A673 (cell line): Measurements from ENCODE around the gene KCNB1. TPM values are rescaled to one million over a fixed set of nuclear protein-coding genes. Genes with fewer than 3 reads are reported as not detected.
A peak's percentile ranks its signal among the peaks of the same experiment; 100 is the strongest.

Experiments
- BruUV-seq: library from RNA; stranded (reverse); fragments of 400-500 nt; replicated peaks from 2 replicates; lab custom pipeline; 2021; lab: Mats Ljungman, UMichigan
- CTCF ChIA-PET: fragments of 300-600 bp; sonication (Branson Sonifier 250); formaldehyde crosslinking; loops from one replicate; lab custom pipeline; 2022; ENCODE audit warnings: antibody characterized with exemption; lab: Charles Lee
- POLR2A ChIA-PET: fragments of 300-600 bp; sonication (Branson Sonifier 250); formaldehyde crosslinking; loops from one replicate; lab custom pipeline; 2022; ENCODE audit warnings: antibody characterized with exemption; ENCODE audit not compliant: low non-redundant PET; lab: Charles Lee
- DNase-seq: peaks from one replicate; pipeline ENCODE4 v3.0.0-alpha.2; 2015; ENCODE audit warnings: low spot score
- H3K27ac ChIP-seq: fragments of 200-600 bp; sonication (generic); 2 replicates; pipeline ENCODE4 v1.5.1; 2016; ENCODE audit warnings: mixed run types, low read depth, mild to moderate bottlenecking, mixed read lengths, antibody characterized with exemption, low read length; ENCODE audit not compliant: poor library complexity, severe bottlenecking
- H3K27me3 ChIP-seq: fragments of 200-600 bp; sonication (generic); replicated peaks from 2 replicates; pipeline ENCODE4 v1.6.1; 2017; ENCODE audit warnings: mixed run types, low read depth, mild to moderate bottlenecking, mixed read lengths, antibody characterized with exemption, low read length; ENCODE audit not compliant: insufficient read depth, poor library complexity
- H3K36me3 ChIP-seq: fragments of 200-600 bp; sonication (generic); 2 replicates; pipeline ENCODE4 v1.6.1; 2016; ENCODE audit warnings: mixed run types, mild to moderate bottlenecking, mixed read lengths, antibody characterized with exemption, low read length; ENCODE audit not compliant: insufficient read depth, poor library complexity, severe bottlenecking
- H3K4me1 ChIP-seq: fragments of 200-600 bp; sonication (generic); 2 replicates; pipeline ENCODE4 v1.6.1; 2017; ENCODE audit warnings: mixed run types, mild to moderate bottlenecking, mixed read lengths, antibody characterized with exemption, low read length; ENCODE audit not compliant: insufficient read depth, poor library complexity, severe bottlenecking
- H3K4me3 ChIP-seq: fragments of 200-600 bp; sonication (generic); 2 replicates; pipeline ENCODE4 v1.5.1; 2016; ENCODE audit warnings: low read depth, mixed run types, mild to moderate bottlenecking, mixed read lengths, low read length; ENCODE audit not compliant: poor library complexity, severe bottlenecking
- H3K9me3 ChIP-seq: fragments of 200-600 bp; sonication (generic); 2 replicates; pipeline ENCODE4 v1.6.1; 2016; ENCODE audit warnings: mixed run types, low read depth, mild to moderate bottlenecking, mixed read lengths, antibody characterized with exemption, low read length; ENCODE audit not compliant: poor library complexity, severe bottlenecking
- EZH2 ChIP-seq: fragments of 200-600 bp; sonication (generic); IDR thresholded peaks from 2 replicates; pipeline ENCODE4 v1.6.1; 2017; ENCODE audit warnings: borderline replicate concordance, low read depth, mild to moderate bottlenecking, mixed read lengths, antibody characterized with exemption, low read length; ENCODE audit not compliant: poor library complexity, severe bottlenecking
- intact Hi-C: fragments of 100-400 bp; cut with micrococcal nuclease; formaldehyde crosslinking; loops from one replicate; pipeline ENCODE4 v1.10.0; 2022; ENCODE audit not compliant: unreplicated experiment
- total RNA-seq: library from RNA; stranded (reverse); gene quantifications from 2 replicates; pipeline ENCODE4 v1.2.3, GENCODE V29; 2021
- TF ChIP-seq, protein P1 (sequence below): fragments of 300-800, 200-600 bp; sonication (generic); conservative IDR thresholded peaks from 2 replicates; pipeline ENCODE4 v1.5.1; 2017; ENCODE audit warnings: low read depth, mild to moderate bottlenecking, antibody characterized with exemption, low read length, moderate library complexity, mixed read lengths

KCNB1 gene
- total RNA-seq, 1 experiment from 2014 or later, result not detected

DNA sequence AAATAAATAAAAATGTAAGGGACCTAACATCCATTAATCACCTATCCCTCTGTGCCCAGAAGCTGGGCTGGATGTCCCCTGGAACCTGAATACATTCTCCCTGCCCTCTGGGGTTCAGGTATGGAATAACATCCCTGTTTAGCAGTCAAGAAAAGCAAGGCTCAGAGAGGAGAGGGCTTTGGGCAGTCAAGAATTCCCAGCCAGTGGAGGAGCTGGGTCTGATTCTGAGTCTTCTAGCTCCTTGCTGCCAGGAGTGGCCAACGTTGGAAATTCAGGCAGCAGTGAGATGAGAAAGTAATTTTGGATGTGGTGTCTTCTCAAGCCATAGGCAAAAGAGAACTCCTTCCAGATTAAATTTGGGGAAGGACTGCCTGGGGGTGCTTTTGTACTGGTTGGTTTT is 162.0 kb downstream of the KCNB1 start:
- Histone ChIP-seq H3K9me3 (no peaks in the 10 kb centered on the region), H3K36me3 (no peaks in the 10 kb centered on the region), H3K4me1 (peaks cover 13% of the 10 kb centered on the region), H3K4me3 (no peak overlapping the region), H3K27ac (no peak overlapping the region), H3K27me3 (peaks cover 66% of the 10 kb centered on the region)
- ChIA-PET CTCF (interaction anchor here (0.5 to 1.6 kb wide), 6 partner anchors 11 to 296 kb away, joined by 3 to 4 read pairs (median 3); no protein-coding TSS in a partner anchor), POLR2A (interaction anchor here (0.6 kb wide), 1 partner anchor 101 kb away, joined by 13 read pairs; the partner anchor contains the start of gene DDX27)
- intact Hi-C loops, result loop anchor here (10.0 kb wide), 1 partner anchor 186 kb away; no protein-coding TSS in a partner anchor
- peak; percentile 57 for DNase-seq
- no TSS peak for BruUV-seq
- TF ChIP-seq, protein P1, sequence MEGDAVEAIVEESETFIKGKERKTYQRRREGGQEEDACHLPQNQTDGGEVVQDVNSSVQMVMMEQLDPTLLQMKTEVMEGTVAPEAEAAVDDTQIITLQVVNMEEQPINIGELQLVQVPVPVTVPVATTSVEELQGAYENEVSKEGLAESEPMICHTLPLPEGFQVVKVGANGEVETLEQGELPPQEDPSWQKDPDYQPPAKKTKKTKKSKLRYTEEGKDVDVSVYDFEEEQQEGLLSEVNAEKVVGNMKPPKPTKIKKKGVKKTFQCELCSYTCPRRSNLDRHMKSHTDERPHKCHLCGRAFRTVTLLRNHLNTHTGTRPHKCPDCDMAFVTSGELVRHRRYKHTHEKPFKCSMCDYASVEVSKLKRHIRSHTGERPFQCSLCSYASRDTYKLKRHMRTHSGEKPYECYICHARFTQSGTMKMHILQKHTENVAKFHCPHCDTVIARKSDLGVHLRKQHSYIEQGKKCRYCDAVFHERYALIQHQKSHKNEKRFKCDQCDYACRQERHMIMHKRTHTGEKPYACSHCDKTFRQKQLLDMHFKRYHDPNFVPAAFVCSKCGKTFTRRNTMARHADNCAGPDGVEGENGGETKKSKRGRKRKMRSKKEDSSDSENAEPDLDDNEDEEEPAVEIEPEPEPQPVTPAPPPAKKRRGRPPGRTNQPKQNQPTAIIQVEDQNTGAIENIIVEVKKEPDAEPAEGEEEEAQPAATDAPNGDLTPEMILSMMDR, result peak; percentile 41; the same call in 1 of the 2 replicates
- no peak for TF ChIP-seq EZH2

DNA sequence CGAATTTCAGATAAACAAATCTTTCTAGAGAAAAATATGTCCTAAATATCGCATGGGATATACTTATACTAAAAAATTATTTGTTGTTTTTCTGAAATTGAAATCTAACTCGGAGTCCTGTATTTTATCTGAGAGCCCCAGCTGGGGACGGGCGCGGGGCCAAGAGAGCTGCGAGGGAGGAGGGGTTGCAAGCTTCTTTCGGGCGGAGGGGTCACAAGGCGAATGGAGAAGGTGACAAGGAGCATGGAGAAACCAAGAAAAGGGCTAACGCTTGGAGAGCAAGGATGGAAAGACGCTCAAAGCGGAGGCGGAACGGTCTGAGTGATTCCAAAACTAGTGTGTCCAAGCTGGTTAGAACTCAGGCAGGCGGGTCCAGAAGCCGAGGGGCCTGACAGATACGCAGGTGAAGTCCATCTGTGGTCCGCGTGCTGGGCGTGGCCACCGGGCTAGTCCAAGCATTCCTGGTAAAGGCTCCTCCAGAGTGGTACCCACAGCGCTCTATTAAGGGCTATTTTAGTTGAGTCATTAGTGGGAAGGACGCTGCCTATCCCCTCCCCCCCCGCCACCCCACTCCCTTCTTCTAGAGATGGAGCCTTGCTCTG is 163.2 kb downstream of the KCNB1 start:
- no TSS peak for BruUV-seq
- H3K36me3 ChIP-seq, result no peaks in the 10 kb centered on the region
- H3K27me3 ChIP-seq, result peaks cover 71% of the 10 kb centered on the region
- no peak overlapping the region for H3K4me3 ChIP-seq
- H3K9me3 ChIP-seq, result no peaks in the 10 kb centered on the region
- H3K4me1 ChIP-seq, result peaks cover 13% of the 10 kb centered on the region
- ChIA-PET CTCF (interaction anchor here (0.6 to 1.6 kb wide), 2 partner anchors 73 to 246 kb away, joined by 3 to 4 read pairs; no protein-coding TSS in a partner anchor), POLR2A (no interaction called here)
- no peak for DNase-seq
- intact Hi-C loops, result no loop called here
- TF ChIP-seq EZH2, result no peak
- TF ChIP-seq, protein P1, result no peak
- no peak overlapping the region for H3K27ac ChIP-seq

DNA sequence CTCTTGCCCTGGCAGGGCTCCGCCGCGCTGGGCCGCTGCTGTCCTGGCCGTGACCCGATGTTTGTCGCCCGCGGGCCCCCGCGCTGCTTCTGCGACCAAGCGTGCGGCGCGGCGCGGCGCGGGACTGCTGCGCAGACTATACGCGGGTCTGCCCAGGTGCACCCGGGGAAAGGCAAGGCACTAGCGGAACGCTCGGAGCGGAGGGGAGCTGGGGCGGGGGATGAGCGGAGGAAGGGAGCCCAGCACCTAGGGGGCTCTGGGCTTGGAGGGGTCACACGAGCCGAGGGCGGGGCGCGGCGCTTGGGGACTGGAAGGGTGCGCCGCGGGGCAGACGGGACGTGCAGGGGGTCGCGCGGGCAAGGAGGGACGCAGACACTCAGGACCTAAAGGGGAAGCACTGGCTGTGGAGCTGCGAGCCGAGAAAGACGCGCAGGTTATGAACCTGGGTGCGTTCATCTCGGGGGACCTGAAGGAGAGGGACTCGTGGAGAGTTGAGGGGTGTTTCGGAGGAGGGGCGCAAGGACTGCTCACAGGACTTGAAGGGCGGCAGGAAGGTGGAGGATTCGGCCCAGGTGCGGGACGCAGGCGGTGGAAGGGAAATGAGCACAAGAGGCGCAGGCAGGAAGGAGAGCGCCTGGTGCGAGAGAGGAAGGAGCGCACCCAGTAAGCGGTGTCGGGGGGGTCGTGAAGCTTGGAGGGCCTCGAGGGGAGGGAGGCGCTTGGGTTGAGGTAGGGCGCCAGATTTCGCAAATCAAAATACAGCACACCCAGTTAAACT is 163.8 kb downstream of the KCNB1 start:
- H3K36me3 ChIP-seq, result no peaks in the 10 kb centered on the region
- intact Hi-C loops, result no loop called here
- H3K9me3 ChIP-seq, result no peaks in the 10 kb centered on the region
- H3K4me1 ChIP-seq, result peaks cover 13% of the 10 kb centered on the region
- H3K27ac ChIP-seq, result no peak overlapping the region
- DNase-seq, result no peak
- no TSS peak for BruUV-seq
- ChIA-PET CTCF (no interaction called here), POLR2A (no interaction called here)
- H3K27me3 ChIP-seq, result peaks cover 73% of the 10 kb centered on the region
- H3K4me3 ChIP-seq, result no peak overlapping the region
- TF ChIP-seq, protein P1, result no peak
- TF ChIP-seq EZH2, result peak; percentile 99
